HUDEP-2 (cell line): ENCODE results near the gene MROH8.

Source experiments
- DNase-seq, 76 experiments: peaks; one replicate each; lab custom pipeline; 2025; ENCODE audit not compliant: unreplicated experiment in 76 of 76; lab: John Stamatoyannopoulos, UW

MROH8 gene

DNA sequence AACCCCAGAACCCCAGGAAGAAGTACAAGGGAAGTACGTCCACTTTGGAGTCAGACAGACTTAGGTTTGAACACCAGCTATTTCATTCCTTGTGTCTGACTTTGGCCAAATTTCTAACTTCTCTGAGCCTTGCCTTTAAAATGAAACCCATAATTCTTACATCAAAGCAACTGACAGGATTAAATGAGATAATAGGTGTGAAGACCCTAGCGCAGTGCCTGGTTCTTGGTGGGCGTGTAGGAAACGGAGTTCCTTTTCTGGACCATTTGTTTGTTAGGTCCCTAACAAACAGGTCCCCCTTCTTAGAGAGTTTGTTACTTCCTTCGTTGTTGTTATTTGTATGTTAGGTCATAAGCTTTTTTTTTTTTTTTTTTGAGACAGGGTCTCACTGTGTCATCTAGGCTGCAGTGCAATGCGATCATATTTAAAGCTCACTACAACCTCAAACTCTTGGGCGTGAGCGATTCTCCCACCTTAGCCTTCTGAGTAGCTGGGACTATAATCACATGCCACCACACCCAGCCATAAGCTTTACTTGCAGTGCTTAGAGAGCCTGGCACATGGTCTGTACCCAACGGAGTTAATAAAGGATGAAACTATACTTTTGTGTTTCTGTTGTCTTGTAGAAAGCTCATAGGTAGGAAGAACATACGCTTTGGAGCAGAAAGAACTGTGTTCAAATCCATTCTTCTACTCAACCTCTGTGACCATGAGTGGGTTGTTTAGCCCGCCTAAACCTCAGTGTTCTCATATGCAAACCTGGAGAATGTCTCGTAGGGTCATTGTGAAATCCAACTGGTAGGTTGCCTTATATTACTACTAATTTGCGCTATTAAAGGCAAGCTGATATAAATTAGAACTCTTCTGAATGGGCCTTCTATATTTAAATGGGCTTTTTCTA, 21.8 kb upstream of the MROH8 start:
- DNase-seq: no peak

DNA sequence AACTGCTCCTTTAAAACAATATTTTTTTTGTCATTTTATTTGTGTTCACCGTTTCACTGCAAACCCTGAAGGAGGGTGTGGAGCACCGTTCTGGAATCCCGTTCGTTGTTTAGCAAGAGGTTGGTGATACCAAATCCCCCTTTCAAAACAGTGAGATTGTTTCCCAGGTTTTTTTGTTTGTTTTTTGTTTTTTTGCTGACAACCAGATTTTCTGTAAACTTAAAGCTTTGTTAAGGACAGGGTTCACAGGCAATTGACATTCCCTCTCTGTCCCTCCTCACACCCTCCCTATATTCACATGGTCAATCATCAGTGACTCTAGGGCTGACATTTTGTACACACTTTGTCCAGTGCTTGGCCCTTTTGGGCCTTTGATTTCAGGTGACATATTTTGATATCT, 21.0 kb upstream of the MROH8 start:
- no peak for DNase-seq

GRCh38 chr20:37198932-37199660, 19.7 kb upstream of the MROH8 start:
- no peak for DNase-seq

- DNase-seq: no peak
Observed at GRCh38 chr20:37194621-37195417, 15.5 kb upstream of the MROH8 start.

DNA sequence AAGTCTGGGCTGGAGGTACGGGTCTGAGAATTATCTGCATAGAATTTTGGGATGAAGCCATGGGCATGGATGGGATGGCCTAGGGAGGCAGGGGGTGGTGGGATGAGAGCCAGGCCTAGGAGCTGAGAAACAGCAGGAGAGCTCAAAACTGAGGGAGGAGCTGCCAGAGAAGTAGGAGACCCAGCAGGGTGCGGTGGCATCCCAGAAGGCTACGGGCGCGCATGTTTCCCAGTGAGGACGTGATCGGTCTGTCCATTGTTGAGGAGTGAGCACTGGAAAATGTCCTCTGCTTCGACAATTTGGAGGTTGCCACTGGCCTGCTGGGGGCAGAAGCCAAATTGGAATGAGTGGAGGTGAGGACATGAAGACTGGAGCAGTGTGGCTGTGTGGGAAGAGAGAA, 14.5 kb upstream of the MROH8 start:
- DNase-seq: no peak

DNA sequence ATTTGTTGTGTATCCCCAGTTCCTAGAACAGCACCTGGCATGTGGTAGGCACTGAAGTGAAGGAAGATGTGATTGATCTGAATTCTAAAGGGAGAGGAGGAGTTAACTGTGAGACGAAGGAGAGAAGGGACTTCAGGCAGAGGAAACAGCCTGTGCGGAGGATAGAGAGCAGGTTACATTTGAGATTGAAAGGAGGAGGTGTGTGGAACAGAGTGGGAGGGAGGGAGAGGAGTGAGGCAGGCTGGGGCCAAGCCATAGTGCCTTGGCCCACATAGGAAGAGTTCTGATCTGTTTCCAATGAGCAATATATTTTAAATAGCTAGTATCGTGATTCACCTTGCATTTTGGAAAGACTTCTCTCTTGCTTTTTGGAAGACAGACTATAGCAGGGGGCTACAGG, 13.9 kb upstream of the MROH8 start:
- DNase-seq: no peak

GRCh38 chr20:37192137-37192854, 12.9 kb upstream of the MROH8 start:
- peak in 74 of 76 experiments; percentile 7 to 93 (median 78) for DNase-seq

- no peak for DNase-seq
Observed at GRCh38 chr20:37190354-37191112, 11.2 kb upstream of the MROH8 start.

- DNase-seq: no peak
Observed at GRCh38 chr20:37189416-37190016, 10.2 kb upstream of the MROH8 start.

DNA sequence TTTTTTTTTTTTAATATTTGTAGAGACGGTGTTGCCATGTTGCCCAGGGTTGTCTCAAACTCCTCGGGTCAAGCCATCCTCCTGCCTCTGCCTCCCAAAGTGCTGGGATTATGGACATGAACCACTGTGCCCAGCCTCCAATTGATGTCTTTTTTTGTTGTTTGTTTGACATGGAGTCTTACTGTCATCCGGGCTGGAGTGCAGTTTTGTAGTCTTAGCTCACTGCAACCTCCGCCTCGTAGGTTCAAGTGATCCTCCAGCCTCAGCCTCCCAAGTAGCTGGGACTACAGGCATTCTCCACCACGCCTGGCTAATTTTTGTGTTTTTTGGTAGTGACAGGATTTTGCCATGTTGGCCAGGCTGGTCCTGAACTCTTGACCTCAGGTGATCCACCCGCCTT, 9.4 kb upstream of the MROH8 start:
- DNase-seq: no peak

DNA sequence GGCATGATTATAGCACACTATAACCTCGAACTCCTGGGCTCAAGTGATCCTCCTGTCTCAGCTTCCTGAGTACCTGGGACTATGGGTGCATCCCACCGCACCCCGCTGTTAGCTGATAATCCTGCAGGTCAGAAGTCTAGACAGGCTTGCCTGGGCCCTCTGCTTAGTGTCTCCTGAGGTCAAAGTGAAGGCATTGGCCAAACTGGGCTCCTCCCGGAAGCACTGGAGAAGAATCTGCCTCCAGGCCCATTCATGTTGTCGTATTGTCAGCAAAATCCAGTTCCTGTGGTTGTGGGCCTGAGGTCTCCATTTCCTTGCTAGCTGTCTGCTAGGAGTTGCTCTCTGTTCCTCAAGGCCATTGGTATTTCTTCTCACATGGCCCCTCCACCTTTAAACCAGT, 6.3 kb upstream of the MROH8 start:
- DNase-seq: no peak

DNA sequence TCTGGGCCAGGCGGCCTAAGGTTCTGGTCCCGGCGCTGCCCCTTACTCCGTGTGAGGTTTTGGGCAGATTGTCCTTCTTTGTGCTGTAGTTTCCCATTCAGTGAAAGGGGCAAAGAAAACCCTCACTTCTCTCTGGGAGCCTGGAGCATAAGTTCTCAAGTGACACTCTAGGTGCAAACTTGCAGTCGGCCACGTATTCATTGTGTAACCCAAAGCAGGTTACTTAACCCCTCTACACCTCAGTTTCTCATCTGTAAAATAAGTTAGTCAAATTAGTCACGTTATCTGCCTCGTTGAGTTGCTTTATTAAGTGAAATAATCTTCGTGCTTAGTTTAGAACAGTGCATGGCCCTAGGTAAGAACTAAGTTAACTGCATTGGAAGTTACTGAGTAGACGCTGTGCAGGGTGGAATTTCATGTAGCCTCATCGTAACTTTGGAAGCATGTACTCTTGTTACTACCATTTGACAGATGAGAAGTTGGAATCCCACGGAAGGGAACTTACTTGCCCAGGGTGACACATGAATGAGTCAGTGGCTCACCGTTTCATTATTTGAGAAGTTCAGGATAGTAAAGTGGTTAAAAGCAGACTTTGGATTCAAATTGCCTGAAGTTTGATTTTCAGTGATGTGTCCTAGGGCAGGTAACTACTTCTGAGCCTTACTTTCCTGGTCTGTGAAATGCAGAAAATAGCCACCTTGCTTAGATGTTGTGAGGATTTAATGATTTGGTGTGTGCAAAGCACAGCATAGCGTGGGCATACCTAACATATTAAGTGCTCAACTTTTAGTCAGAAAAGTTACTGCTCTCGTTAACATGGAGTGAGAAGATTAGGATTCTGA, 556 bp upstream of the MROH8 start:
- peak in 3 of 76 experiments; percentile 2 to 32 (median 5) for DNase-seq

DNA sequence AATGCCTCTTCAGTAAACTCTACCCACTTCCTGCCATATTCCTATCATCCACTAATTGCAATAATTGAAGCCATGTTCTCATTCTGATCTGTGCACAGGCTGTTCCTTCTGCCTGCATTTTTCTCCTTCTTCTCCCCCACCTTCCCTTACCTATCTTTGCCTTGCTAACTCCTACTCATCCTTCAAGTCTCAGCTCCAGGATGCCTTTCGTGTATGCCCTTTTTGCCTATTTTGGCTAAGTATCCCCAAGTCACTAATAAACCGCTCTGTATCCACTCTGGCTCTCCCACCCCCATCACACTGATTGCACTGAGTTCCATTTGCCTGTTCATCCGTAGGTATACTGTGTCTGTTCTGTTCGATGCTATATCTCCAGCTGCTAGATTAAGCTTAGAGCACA, 6.5 kb downstream of the MROH8 start:
- DNase-seq: no peak

- DNase-seq: no peak
Observed at GRCh38 chr20:37166867-37167266, 12.5 kb downstream of the MROH8 start.

DNA sequence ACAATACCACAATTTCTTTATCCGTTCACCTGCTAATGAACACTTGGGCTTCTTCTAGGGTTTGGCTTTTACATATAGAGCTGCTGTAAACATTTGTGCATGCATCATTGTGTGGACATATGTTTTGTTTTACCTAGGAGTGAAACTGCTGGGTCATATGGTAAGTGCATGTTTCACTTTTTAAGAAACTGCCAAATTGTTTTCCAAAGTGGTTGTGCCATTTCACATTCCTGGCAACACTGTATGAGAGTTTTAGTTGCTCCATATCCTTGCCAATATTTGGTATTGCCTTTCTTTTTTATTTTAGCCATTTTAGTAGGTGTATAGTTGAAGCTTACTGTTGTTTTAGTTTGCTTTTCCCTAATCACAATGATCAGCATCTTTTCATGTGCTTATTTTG, 14.3 kb downstream of the MROH8 start:
- no peak for DNase-seq

DNA sequence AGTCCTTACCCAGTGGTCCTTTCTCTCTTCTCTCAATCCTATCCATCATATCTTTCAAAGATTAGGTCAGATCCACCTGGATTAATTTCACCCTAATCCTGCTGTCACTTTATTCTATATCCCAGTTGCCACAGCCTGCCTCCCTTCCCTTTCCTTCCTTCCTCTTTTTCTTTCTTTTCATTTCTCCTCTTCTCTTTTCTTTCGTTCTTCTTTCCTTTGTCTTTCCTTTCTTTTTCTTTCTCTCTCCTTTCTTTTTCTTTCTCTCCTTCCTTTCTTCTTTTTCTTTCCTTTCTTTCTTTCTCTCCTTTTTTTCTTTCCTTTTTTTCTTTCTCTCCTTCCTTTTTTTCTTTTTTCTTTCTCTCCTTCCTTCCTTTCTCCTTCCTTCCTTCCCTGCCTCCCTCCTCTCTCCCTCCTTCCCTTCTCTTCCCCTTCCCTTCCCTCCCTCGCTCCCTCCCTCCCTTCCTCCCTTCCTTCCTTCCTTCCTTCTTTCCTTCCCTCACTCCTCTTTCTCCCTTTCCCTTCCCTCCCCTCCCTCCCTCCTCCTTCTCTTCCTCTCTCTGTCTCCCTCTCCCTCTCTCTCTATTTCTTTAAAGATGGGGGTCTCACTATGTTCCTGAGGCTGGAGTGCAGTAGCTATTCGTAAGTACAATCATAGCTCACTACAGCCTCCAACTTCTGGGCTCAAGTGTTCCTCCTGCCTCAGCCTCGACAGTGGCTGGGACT, 15.4 kb downstream of the MROH8 start:
- no peak for DNase-seq

DNA sequence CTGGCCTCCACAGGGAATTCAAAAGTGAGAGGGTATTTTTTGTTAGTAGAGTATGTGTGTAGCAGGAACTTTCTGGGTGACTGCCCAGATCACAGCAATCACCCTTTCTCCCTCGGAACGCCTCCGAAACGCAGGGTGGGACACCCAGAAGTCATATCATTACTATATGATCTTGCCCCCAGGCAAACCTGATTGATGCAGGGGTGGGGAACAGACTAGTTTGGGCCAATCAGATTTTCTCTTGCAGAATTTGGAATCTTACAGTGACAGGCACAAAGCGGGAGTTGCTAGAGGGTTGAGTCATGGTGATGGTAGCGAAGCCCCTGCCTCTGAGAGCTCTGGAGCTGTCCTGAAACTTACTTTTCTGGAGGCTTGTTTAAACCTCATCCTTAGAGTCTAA, 16.7 kb downstream of the MROH8 start:
- no peak for DNase-seq
